MM.1S (cell line): ENCODE measurements around the gene HTRA1.

Source experiments
- DNase-seq: peaks from one replicate; pipeline ENCODE4 v3.0.0-alpha.2; 2015
- H2AFZ ChIP-seq: fragments of 300-600 bp; sonication (generic); 2 replicates; pipeline ENCODE4 v1.6.0; 2016; ENCODE audit warnings: antibody characterized with exemption, low read length
- H3F3A ChIP-seq: fragments of 300-600 bp; sonication (generic); 2 replicates; pipeline ENCODE4 v1.6.1; 2016; ENCODE audit warnings: mild to moderate bottlenecking, antibody characterized with exemption, low read length, moderate library complexity, mixed read lengths; ENCODE audit not compliant: insufficient read depth
- H3K27ac ChIP-seq: fragments of 300-600 bp; sonication (generic); 2 replicates; pipeline ENCODE4 v1.5.1; 2016; ENCODE audit warnings: mild to moderate bottlenecking, low read length
- H3K27me3 ChIP-seq: fragments of 300-600 bp; sonication (generic); replicated peaks from 2 replicates; pipeline ENCODE4 v1.6.0; 2016; ENCODE audit warnings: low read length; ENCODE audit not compliant: insufficient read depth
- H3K36me3 ChIP-seq: fragments of 300-600 bp; sonication (generic); replicated peaks from 2 replicates; pipeline ENCODE4 v1.6.1; 2016; ENCODE audit warnings: mild to moderate bottlenecking, low read length, mixed read lengths; ENCODE audit not compliant: insufficient read depth
- H3K4me1 ChIP-seq: fragments of 300-600 bp; sonication (generic); 2 replicates; pipeline ENCODE4 v1.6.1; 2016; ENCODE audit warnings: low read length, mixed read lengths
- H3K4me2 ChIP-seq: fragments of 300-600 bp; sonication (generic); 2 replicates; pipeline ENCODE4 v1.6.0; 2016; ENCODE audit warnings: low read depth, low read length
- H3K4me3 ChIP-seq: fragments of 300-600 bp; sonication (generic); 2 replicates; pipeline ENCODE4 v1.5.1; 2016; ENCODE audit warnings: low read length, mixed read lengths
- H3K79me2 ChIP-seq: fragments of 300-600 bp; sonication (generic); 2 replicates; pipeline ENCODE4 v1.6.1; 2016; ENCODE audit warnings: mixed run types, low read length, mixed read lengths
- H3K9ac ChIP-seq: fragments of 300-600 bp; sonication (generic); 2 replicates; pipeline ENCODE4 v1.6.1; 2016; ENCODE audit warnings: low read length, mixed read lengths
- H3K9me2 ChIP-seq: fragments of 300-600 bp; sonication (generic); replicated peaks from 2 replicates; pipeline ENCODE4 v1.6.1; 2016; ENCODE audit warnings: mild to moderate bottlenecking, low read length, mixed read lengths; ENCODE audit not compliant: insufficient read depth
- H3K9me3 ChIP-seq: fragments of 300-600 bp; sonication (generic); replicated peaks from 2 replicates; pipeline ENCODE4 v1.6.1; 2016; ENCODE audit warnings: mild to moderate bottlenecking, low read length, mixed read lengths; ENCODE audit not compliant: insufficient read depth
- H4K20me1 ChIP-seq: fragments of 300-600 bp; sonication (generic); 2 replicates; pipeline ENCODE4 v1.6.1; 2016; ENCODE audit warnings: mild to moderate bottlenecking, low read length, moderate library complexity, mixed read lengths; ENCODE audit not compliant: insufficient read depth
- CTCF ChIP-seq: fragments of 300-600 bp; sonication (generic); IDR thresholded peaks from 2 replicates; pipeline ENCODE4 v1.5.1; 2016; ENCODE audit warnings: antibody characterized with exemption, low read length, mixed read lengths
- EZH2 ChIP-seq: fragments of 300-600 bp; sonication (generic); optimal IDR thresholded peaks from 2 replicates; pipeline ENCODE3; 2017; ENCODE audit warnings: low read depth, mild to moderate bottlenecking, antibody characterized with exemption, low read length, mixed read lengths
- EZH2phosphoT487 ChIP-seq: fragments of 300-600 bp; sonication (generic); IDR thresholded peaks from 2 replicates; pipeline ENCODE4 v1.6.1; 2018; ENCODE audit warnings: antibody characterized with exemption, low read length

The HTRA1 gene

GRCh38 chr10:122499012-122499411 is 37.7 kb downstream of the HTRA1 start:
- no peak overlapping the region for H3K4me2 ChIP-seq

DNA sequence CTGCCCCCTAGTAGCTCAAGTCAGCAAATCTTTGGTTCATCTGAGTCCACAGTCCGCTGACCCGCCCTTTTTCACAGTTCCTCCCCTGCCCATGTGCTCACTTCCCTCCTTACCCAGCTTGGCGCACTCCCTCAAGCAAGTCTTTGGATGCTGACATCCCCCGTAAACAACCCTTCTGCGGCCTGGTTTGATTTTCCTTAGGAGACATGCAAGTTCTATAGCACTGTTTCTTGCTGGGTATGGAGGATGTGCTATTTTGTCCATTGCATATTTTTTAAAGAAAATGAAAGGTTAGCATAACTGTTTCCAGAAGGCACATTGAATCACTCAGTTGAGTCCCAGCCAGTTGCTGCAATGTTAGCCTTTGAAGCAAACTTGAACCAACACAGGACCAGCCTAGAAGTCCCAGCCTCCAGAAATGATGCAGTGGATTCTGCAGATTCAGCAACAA is 38.2 kb downstream of the HTRA1 start:
- TF ChIP-seq CTCF (no peak), EZH2phosphoT487 (no peak), EZH2 (no peak)
- Histone ChIP-seq H3K9me2 (no peaks in the 10 kb centered on the region), H2AFZ (no peak overlapping the region), H3K27me3 (no peaks in the 10 kb centered on the region), H3K9me3 (no peaks in the 10 kb centered on the region), H4K20me1 (no peaks in the 10 kb centered on the region), H3K4me3 (no peak overlapping the region), H3K27ac (no peak overlapping the region), H3K36me3 (no peaks in the 10 kb centered on the region), H3K4me1 (no peaks in the 10 kb centered on the region), H3K4me2 (no peak overlapping the region), H3K9ac (no peak overlapping the region), H3F3A (no peaks in the 10 kb centered on the region), H3K79me2 (no peaks in the 10 kb centered on the region)
- no peak for DNase-seq

More at GRCh38 chr10:122499012-122499411, 37.7 kb downstream of the HTRA1 start:
- Histone ChIP-seq H3K79me2 (no peaks in the 10 kb centered on the region), H3K9me3 (no peaks in the 10 kb centered on the region), H3K36me3 (no peaks in the 10 kb centered on the region), H2AFZ (no peak overlapping the region), H3K4me1 (no peaks in the 10 kb centered on the region), H4K20me1 (no peaks in the 10 kb centered on the region), H3K27me3 (no peaks in the 10 kb centered on the region), H3K9me2 (no peaks in the 10 kb centered on the region), H3F3A (no peaks in the 10 kb centered on the region), H3K4me3 (no peak overlapping the region), H3K9ac (no peak overlapping the region), H3K27ac (no peak overlapping the region)
- TF ChIP-seq EZH2phosphoT487 (no peak), CTCF (no peak), EZH2 (no peak)
- no peak for DNase-seq

GRCh38 chr10:122500194-122500593 is 38.8 kb downstream of the HTRA1 start:
- Histone ChIP-seq H3F3A (no peaks in the 10 kb centered on the region), H3K9me3 (no peaks in the 10 kb centered on the region), H3K79me2 (no peaks in the 10 kb centered on the region), H3K4me3 (no peak overlapping the region), H3K36me3 (no peaks in the 10 kb centered on the region), H3K4me2 (no peak overlapping the region), H2AFZ (no peak overlapping the region), H4K20me1 (no peaks in the 10 kb centered on the region), H3K4me1 (no peaks in the 10 kb centered on the region), H3K27me3 (no peaks in the 10 kb centered on the region), H3K9me2 (no peaks in the 10 kb centered on the region), H3K9ac (no peak overlapping the region), H3K27ac (no peak overlapping the region)
- DNase-seq, result no peak
- no peak for TF ChIP-seq EZH2
- no peak for TF ChIP-seq EZH2phosphoT487
- TF ChIP-seq CTCF, result no peak
